Caco-2 (cell line): ENCODE measurements around the gene CSK. TPM values are rescaled to one million over a fixed set of nuclear protein-coding genes. Genes with fewer than 3 reads are reported as not detected.

Experiments used
- BruUV-seq: library from RNA; stranded (reverse); fragments of 400-500 nt; replicated peaks from 2 replicates; lab custom pipeline; 2021; lab: Mats Ljungman, UMichigan
- CTCF ChIA-PET: fragments of 300-600 bp; sonication (Branson Sonifier 250); formaldehyde crosslinking; loops from one replicate; lab custom pipeline; 2022; ENCODE audit warnings: antibody characterized with exemption; lab: Charles Lee
- POLR2A ChIA-PET: fragments of 300-600 bp; sonication (Branson Sonifier 250); formaldehyde crosslinking; loops from one replicate; lab custom pipeline; 2022; ENCODE audit warnings: antibody characterized with exemption; lab: Charles Lee
- DNase-seq, 2 experiments: peaks; one replicate each; pipeline versions ENCODE4 v3.0.0 to v3.0.0-alpha.2; 2020 to 2022
- H3K27me3 ChIP-seq: replicated peaks from 2 replicates; pipeline ENCODE4 v1.6.0; 2011; ENCODE audit warnings: low read length; ENCODE audit not compliant: control insufficient read depth, insufficient read depth
- H3K36me3 ChIP-seq: 2 replicates; pipeline ENCODE4 v1.5.1; 2011; ENCODE audit warnings: low read length; ENCODE audit not compliant: control insufficient read depth, insufficient read depth
- H3K4me1 ChIP-seq: fragments of 250-450 bp; sonication (Bioruptor Pico); 2 replicates; pipeline ENCODE4 v1.5.1; 2020; ENCODE audit warnings: mild to moderate bottlenecking
- H3K4me3 ChIP-seq: 2 replicates; pipeline ENCODE4 v1.5.1; 2011; ENCODE audit warnings: low read depth, mild to moderate bottlenecking, control low read depth, low read length
- H3K9me3 ChIP-seq: fragments of 250-450 bp; sonication (Bioruptor Pico); 2 replicates; pipeline ENCODE4 v1.5.1; 2020; ENCODE audit warnings: mild to moderate bottlenecking, moderate library complexity
- H3K27ac Mint-ChIP-seq: one replicate; pipeline ENCODE4 v1.8.0; 2022; ENCODE audit warnings: mixed read lengths; ENCODE audit not compliant: unreplicated experiment
- H3K27me3 Mint-ChIP-seq: one replicate; pipeline ENCODE4 v1.8.0; 2022; ENCODE audit warnings: mixed read lengths; ENCODE audit not compliant: insufficient read depth, unreplicated experiment
- H3K36me3 Mint-ChIP-seq: one replicate; pipeline ENCODE4 v1.8.0; 2022; ENCODE audit warnings: mild to moderate bottlenecking, mixed read lengths; ENCODE audit not compliant: insufficient read depth, unreplicated experiment
- H3K4me1 Mint-ChIP-seq: one replicate; pipeline ENCODE4 v1.8.0; 2022; ENCODE audit warnings: low read depth, mixed read lengths; ENCODE audit not compliant: unreplicated experiment
- H3K4me3 Mint-ChIP-seq: one replicate; pipeline ENCODE4 v1.8.0; 2022; ENCODE audit warnings: mild to moderate bottlenecking, moderate library complexity, mixed read lengths; ENCODE audit not compliant: unreplicated experiment
- H3K9me3 Mint-ChIP-seq: one replicate; pipeline ENCODE4 v1.8.0; 2022; ENCODE audit warnings: mixed read lengths; ENCODE audit not compliant: unreplicated experiment
- intact Hi-C: fragments of 100-400 bp; cut with micrococcal nuclease; formaldehyde crosslinking; loops from one replicate; pipeline ENCODE4 v1.10.0; 2022; ENCODE audit not compliant: unreplicated experiment
- total RNA-seq: library from RNA; stranded (reverse); gene quantifications from 2 replicates; pipeline ENCODE4 v1.2.3, GENCODE V29; 2022
- TF ChIP-seq, protein P1 (sequence below), 2 experiments: fragments of 200-600 bp in 1 of 2; IDR thresholded peaks; 1 replicate in 1 of 2; 2 replicates in 1 of 2; pipeline versions ENCODE4 v1.5.1 to v1.8.0; 2011 to 2022; ENCODE audit warnings: antibody characterized with exemption in 1 of 2, control low read depth in 1 of 2, inconsistent platforms in 1 of 2, low read depth in 1 of 2, low read length in 1 of 2, mild to moderate bottlenecking in 1 of 2, moderate library complexity in 1 of 2; ENCODE audit not compliant: insufficient read depth in 1 of 2, severe bottlenecking in 1 of 2, unreplicated experiment in 1 of 2

Gene CSK
- total RNA-seq, 1 experiment from 2014 or later: 62.7 TPM

DNA sequence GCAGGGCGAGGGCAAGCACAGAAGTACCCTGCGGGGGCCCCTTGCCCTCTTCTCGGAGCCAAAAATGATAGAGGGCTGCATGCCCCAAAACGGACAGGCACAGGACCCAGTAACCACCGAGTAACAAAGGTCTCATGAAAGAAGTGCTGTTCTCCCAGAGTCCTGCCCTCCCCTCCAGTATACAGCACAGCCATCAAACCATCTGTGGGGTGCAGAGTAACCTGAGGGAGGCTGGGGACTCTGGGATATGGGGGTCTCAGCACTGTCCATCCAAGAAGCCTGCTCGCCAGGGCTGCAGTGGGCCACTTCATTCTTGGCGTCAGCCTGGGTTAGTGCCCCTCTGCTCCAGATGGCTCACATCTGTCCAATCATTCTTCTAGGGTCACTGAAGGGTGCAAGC lies 55.0 kb downstream of the CSK start:
- peaks cover 6% of the 10 kb centered on the region for H3K36me3 Mint-ChIP-seq
- no TSS peak for BruUV-seq
- no peak overlapping the region for H3K4me3 Mint-ChIP-seq
- Histone ChIP-seq H3K36me3 (no peaks in the 10 kb centered on the region), H3K4me3 (no peak overlapping the region), H3K9me3 (no peaks in the 10 kb centered on the region), H3K27me3 (no peaks in the 10 kb centered on the region), H3K4me1 (no peaks in the 10 kb centered on the region)
- intact Hi-C loops: no loop called here
- CTCF ChIA-PET: interaction anchor here (0.6 kb wide), 1 partner anchor 20 kb away, joined by 3 read pairs; no protein-coding TSS in a partner anchor
- POLR2A ChIA-PET: no interaction called here
- no peaks in the 10 kb centered on the region for H3K4me1 Mint-ChIP-seq
- TF ChIP-seq, protein P1, sequence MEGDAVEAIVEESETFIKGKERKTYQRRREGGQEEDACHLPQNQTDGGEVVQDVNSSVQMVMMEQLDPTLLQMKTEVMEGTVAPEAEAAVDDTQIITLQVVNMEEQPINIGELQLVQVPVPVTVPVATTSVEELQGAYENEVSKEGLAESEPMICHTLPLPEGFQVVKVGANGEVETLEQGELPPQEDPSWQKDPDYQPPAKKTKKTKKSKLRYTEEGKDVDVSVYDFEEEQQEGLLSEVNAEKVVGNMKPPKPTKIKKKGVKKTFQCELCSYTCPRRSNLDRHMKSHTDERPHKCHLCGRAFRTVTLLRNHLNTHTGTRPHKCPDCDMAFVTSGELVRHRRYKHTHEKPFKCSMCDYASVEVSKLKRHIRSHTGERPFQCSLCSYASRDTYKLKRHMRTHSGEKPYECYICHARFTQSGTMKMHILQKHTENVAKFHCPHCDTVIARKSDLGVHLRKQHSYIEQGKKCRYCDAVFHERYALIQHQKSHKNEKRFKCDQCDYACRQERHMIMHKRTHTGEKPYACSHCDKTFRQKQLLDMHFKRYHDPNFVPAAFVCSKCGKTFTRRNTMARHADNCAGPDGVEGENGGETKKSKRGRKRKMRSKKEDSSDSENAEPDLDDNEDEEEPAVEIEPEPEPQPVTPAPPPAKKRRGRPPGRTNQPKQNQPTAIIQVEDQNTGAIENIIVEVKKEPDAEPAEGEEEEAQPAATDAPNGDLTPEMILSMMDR (IDR thresholded peaks at IDR 0.05; ENCODE audit: insufficient read depth in 1 of 2, low read depth in 1 of 2, low read length in 1 of 2, severe bottlenecking in 1 of 2, unreplicated experiment in 1 of 2): no peak
- no peaks in the 10 kb centered on the region for H3K27me3 Mint-ChIP-seq
- no peak for DNase-seq
- H3K27ac Mint-ChIP-seq: no peak overlapping the region
- no peaks in the 10 kb centered on the region for H3K9me3 Mint-ChIP-seq

DNA sequence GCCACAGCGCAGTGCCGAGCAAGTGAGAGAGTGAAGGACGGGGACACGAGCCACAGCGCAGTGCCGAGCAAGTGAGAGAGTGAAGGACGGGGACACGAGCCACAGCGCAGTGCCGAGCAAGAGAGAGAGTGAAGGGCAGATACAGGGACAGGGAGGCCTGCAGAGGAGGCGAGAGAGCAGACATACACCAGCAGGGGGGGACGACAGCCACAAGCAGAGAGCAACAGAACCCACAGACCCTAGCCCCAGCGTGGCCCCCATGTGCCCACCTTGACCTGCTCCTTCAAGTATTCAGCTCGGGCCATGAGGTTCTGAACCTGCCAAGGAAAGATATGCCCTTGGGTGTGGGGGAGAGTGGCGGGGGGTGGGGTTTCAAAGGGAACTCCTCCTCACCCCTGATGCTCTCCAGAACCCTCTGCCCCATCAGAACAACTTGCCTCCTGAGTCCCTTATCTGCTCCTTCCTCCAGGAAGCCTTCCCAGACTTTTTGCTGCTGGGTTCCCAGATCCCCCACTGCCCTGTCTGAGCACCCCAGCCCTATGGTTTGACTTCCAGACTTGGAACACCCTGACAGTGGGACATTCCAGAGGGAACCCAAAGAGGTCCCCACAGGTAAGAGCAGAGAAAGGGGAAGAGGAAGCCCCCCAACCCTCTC lies 55.7 kb downstream of the CSK start:
- POLR2A ChIA-PET: no interaction called here

DNA sequence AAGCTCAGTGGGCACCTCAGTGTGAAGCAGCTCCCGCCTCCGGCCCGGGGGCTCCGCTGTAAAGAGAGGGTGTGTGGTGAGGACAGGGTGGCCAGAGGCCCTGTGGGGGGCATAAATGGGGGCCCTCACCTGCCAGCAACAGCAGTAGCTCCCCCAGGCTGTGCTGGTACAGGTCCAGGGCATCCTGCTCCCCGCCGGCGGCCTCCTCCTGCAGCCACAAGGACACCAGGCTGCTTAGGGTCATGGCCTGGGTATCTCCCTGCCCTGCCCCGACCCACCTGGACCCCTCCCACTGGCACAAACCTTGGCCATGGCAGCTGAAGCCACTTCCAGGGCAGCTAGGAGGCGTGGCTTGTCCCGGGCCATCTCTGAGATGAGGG lies 56.2 kb downstream of the CSK start:
- Histone ChIP-seq H3K4me3 (no peak overlapping the region), H3K36me3 (no peaks in the 10 kb centered on the region), H3K4me1 (0 out of 2 replicates have a peak, but pooled peaks cover 3% of the 10 kb centered on the region), H3K27me3 (no peaks in the 10 kb centered on the region), H3K9me3 (no peaks in the 10 kb centered on the region)
- intact Hi-C loops: no loop called here
- DNase-seq: no peak
- Mint-ChIP-seq H3K27me3 (no peaks in the 10 kb centered on the region), H3K9me3 (no peaks in the 10 kb centered on the region), H3K4me3 (no peak overlapping the region), H3K27ac (no peak overlapping the region), H3K36me3 (peaks cover 16% of the 10 kb centered on the region), H3K4me1 (no peaks in the 10 kb centered on the region)
- BruUV-seq: no TSS peak
- TF ChIP-seq, protein P1 (IDR thresholded peaks at IDR 0.05; ENCODE audit: insufficient read depth in 1 of 2, low read depth in 1 of 2, low read length in 1 of 2, severe bottlenecking in 1 of 2, unreplicated experiment in 1 of 2): no peak
- ChIA-PET POLR2A (interaction anchor here (0.6 kb wide), 1 partner anchor 24 kb away, joined by 6 read pairs; no protein-coding TSS in a partner anchor), CTCF (no interaction called here)

More for the DNA sequence above, 55.7 kb downstream of the CSK start:
- Mint-ChIP-seq H3K4me3 (no peak overlapping the region), H3K27me3 (no peaks in the 10 kb centered on the region), H3K36me3 (peaks cover 11% of the 10 kb centered on the region), H3K27ac (no peak overlapping the region), H3K9me3 (no peaks in the 10 kb centered on the region), H3K4me1 (no peaks in the 10 kb centered on the region)
- H3K36me3 ChIP-seq: no peaks in the 10 kb centered on the region
- TF ChIP-seq, protein P1 (IDR thresholded peaks at IDR 0.05; ENCODE audit: insufficient read depth in 1 of 2, low read depth in 1 of 2, low read length in 1 of 2, severe bottlenecking in 1 of 2, unreplicated experiment in 1 of 2): no peak
- H3K4me1 ChIP-seq: 0 out of 2 replicates have a peak, but pooled peaks cover 3% of the 10 kb centered on the region
- CTCF ChIA-PET: no interaction called here
- no peak for DNase-seq
- no peak overlapping the region for H3K4me3 ChIP-seq
- no TSS peak for BruUV-seq
- no peaks in the 10 kb centered on the region for H3K27me3 ChIP-seq
- intact Hi-C loops: no loop called here
- no peaks in the 10 kb centered on the region for H3K9me3 ChIP-seq
